H4 (cell line): Measurements from ENCODE around the gene CFAP45. TPM values are rescaled to one million over a fixed set of nuclear protein-coding genes. Genes with fewer than 3 reads are reported as not detected.

ENCODE experiments used
- DNase-seq: peaks from one replicate; pipeline ENCODE4 v3.0.0-alpha.2; 2015; ENCODE audit warnings: low spot score
- total RNA-seq: library from RNA; depleted of rRNA; stranded (reverse); fragments of >200 nt; shearing (Covaris generic); gene quantifications from 2 replicates; pipeline ENCODE4 v1.2.3, GENCODE V29; 2014

CFAP45 gene
- total RNA-seq, 1 experiment from 2014 or later = 0.21 TPM

DNA sequence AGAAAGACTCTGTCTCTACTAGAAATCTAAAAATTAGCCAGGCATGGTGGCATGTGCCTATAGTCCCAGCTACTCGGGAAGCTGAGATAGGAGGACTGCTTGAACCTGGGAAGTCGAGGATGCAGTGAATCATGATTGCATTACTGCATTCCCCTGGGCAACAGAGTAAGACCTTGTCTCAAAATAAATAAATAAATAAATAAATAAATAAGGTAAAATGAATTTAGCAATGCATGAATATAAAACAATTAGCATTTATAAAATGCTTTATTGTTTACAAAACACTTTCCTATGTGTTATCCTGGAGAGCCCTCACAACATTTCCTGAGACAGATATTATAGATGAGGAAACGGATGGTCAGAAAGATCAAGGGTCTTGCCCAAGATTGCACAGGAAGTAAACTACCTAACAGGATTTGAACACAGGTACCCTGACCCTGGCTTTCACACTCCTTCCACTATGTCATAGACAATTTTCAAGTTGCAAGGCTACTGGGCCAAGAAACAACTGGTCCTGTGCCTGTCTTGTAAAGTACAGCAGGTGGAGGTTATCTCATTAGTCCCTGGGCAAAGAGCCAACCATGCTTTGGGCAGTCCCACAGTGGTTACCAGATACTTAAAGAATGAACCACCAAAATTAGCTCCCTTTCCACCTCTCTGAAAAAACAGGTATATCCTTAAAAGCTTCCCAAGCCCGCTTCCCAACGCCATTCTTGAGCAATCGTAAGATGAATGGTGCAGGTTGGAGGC is 22.1 kb downstream of the CFAP45 start:
- DNase-seq = no peak

DNA sequence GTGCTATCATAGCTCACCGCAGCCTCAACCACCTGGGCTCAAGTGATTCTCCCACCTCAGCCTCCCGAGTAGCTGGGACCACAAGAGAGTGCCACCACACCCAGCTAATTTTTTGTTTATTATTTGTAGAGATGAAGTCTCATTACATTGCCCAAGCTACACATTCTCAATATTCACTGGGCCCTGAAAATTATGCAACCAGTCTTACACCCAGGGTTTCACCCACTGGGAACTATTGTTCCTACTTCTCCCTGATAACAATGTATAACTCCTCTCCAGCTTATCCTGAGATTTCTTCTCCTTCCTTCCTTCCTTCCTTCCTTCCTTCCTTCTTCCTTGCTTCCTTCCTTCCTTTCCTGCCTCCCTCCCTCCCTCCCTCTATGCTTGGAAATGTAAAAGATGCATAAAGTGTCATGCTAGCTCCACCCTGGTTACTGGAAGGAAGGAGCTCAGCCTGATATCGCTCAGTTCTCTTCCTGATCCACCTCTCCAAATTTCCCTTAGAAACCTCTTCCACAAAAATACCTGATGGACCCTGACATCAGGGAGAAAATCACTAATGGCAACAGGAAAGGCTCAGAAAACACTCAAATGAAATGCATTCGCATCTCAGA is 26.3 kb downstream of the CFAP45 start:
- DNase-seq = no peak

DNA sequence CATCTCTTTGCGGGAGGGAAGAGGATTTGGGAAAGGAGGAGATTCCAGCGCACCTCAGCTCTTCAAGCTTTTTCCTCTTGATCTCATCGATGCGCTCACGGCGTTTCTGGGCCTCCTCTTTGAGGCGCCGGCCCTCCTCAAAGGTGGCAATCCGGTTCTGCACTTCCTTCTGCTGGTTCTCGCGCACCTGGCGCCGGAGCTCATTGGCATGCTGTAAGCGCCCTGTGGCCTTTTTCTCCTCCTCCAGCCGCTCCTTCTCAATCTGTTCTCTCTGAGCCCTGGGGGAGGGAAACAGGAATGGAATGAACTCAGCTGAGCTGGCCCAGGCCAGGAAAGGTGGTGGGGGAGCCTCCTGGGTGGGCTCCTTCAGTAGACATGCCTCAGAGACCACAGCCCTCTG is 27.1 kb downstream of the CFAP45 start:
- no peak for DNase-seq

DNA sequence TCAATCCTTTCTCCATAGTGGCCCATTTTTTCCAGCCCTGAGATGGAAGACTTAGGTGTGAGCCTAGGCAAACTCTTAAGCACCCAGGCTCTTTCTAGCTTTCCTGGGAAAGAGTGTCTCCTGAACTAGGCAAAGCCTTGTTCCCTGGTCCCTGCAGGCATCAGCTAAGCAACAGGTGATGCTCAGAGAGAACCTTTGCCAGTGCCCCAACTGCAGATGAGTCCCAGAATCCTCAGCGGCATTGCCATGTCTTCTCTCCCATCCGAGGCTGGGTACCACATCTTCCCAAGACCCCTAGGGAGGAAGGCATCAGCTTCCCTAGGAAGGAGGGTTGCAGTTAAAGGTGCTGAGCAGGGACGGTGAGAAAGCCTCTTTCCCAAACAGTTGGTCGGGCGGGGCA is 29.3 kb downstream of the CFAP45 start:
- DNase-seq = no peak

DNA sequence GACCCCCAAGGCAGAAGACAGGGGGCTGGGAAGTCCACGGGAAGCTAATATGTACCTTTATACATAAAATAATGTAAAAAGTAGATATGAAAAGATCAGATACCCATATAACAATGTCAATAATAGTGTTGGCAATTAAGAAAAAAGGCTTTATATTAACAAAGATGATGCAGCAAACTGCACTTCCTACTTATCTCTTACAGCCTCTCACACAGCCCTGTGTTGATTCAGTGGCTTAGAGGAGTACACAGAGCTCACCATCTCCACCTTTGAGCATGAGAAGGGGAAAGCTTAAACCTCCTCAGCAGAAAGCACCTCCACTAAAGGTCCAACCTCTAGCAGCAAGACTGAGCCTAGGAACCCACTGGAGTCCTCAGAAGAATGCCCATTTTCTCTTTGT is 30.4 kb downstream of the CFAP45 start:
- DNase-seq = no peak

DNA sequence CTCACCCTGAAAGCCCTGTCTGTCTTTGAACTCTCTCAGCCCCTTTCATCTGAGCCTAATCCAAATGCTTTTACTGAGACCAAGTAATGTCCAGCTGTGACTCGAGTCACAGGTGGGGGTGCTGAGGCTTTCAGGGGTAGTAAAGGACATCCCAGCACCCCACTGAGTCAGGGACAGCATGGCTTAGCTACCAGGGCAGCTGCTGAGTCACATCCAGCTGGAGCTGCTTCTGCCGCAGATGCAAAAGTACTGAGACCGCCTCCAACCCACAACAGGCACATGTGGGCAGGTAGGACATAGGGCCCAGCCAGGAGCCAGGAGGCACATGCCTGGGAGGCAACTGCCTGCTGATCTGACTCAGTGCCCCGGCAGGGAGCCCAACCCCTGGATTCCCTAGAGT is 30.8 kb downstream of the CFAP45 start:
- DNase-seq = peak; percentile 65

DNA sequence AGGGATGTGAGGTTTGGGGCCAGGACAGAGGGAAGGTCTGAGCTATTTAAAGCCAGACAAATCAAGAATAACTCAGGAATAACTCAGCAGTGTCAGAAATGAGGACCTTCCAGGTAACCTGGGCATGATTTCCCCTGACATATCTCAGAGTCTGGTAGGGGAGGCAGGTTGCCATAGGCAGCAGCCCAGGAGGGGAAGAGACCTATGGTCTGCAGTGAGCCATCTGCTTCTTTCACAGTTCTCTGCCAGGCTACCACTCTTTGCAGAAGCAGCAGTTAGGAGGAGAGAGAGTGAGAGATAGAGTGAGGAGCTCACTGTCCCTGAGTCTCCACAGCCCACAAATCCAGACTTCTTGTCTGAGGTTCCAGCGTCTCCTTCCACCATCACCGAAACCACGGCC is 31.2 kb downstream of the CFAP45 start:
- no peak for DNase-seq

DNA sequence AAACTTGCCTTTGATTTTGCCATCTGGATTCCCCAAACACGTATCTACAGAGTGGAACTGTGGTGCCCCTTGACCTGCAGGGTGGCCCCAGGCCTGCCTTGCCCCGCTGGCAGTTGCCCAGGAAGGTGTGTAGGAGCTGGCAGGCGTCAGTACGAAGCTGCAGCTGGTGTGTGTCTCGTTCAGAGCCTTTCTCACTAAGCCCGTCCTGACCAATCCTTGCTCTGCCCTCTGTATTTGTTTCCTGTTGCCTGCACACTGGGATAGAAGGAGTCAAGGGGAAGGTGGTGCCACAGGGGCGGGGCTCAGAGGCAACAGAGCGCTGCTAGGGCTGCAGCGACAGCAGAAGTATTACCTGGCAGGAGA is 32.3 kb downstream of the CFAP45 start:
- DNase-seq = no peak

DNA sequence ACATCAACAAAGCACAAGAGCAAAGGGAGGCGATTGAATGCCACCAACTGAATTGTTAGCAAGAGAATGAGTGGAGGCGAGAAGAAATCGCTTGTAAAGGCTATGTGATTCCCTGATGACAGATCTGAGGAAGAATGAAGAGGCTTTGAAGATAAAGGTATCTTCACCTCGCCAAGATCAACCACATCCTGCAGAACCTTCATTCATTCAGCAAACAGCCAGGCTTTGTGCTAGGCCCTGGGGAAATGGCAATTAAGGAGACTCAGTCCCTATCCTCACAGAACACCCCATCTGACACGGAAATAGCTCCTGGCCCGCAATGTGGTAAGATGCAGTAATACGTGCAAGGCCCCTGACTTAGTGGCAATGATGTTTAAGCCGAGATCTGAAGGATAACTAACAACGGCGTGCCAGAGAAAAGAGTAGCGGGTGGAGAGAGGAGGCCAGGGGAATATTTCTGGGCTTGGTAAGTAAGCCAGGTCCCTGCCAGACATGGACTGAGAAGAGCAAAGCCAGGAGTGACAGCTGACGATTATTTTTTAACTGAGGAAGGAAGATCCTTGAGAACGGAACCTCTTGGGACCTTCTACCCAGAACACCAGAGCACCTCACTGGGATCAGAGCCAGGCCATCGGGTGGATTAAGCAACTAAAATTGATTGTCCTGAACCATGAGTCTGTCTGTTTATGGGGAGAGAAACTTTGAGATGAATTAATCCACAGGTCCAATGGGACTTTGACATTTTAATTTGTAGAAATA is 32.9 kb downstream of the CFAP45 start:
- no peak for DNase-seq

DNA sequence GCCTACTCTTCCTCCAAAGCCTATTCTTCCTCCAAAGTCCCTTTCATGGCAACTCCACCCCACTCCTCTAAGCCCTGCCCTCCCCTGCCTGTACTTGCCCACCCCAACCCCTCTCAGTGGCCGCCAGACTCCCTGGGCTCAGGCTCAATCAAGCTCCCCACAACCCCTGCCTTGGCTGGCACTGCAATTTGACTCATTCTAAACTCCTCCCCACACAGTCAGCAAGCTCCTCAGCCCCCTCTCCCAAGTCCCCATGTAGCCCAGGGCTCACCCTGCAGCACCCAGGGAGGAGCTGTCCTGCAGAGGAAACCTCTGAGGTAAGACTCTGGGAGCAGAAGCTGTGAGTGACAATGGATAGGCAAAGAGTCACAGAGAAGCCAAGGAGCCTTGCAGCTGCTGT is 33.9 kb downstream of the CFAP45 start:
- no peak for DNase-seq

DNA sequence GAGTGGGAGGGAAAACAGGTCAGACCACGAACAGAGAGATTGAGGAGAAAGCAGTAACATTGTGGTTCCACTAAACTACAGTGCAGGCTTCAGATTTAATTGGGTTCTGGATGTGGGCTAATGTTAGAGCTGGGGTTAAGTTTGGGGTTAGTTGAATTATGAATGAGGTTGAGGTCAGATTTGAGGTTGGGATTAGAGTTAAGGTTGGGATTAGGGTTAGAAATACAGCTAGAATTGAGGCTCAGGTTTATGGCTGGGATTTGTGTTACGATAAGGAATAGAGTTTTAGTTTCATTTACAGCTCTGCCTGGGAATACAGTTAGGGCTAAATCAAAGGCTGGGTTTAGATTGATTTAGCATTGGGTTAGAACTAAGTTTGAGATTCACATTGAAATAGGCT is 35.7 kb downstream of the CFAP45 start:
- no peak for DNase-seq

DNA sequence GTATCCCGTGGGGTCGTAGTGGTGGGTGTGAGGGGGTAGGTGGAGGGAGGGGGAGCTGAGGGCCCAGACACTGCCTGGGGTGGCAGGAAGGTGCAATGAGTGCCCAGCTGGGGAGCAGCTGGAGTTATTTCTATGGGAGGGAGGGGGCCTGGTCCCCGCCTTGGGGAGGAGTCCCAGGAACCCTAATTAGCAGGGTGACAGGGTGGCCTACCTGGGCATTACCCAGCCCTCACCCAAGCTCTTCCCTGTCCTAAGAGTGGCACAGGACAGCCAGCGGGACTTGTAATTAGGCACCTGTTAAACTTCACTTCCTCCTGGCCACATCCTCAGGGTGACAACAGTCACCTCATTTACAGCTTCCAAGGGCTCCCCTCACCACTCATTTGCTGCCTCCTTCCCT is 37.4 kb downstream of the CFAP45 start, which contains the start of gene VSIG8:
VSIG8 (minus strand) TSS at position 101 of the 400 bp plus-strand sequence. CDS start 136 bp downstream, outside the sequence.
- DNase-seq = no peak

DNA sequence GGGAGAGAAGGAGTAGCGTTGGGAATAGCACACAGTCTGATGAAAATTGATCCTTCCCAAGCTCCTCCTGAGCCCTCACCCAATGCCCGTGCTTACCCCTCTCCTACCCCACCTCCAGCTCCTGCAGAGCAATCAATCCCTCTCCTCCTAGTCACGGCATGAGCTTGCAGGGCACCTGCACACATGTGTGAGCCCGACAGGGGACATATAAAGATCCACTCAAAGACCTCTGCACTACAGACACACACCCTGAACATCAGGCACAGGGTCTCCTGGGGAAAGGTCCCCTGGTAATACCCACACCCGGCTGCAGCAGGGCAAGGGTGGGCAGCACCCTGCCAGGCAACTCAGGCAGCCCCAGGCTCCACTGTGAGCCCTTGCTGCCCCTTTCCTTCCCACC is 37.9 kb downstream of the CFAP45 start:
- no peak for DNase-seq

DNA sequence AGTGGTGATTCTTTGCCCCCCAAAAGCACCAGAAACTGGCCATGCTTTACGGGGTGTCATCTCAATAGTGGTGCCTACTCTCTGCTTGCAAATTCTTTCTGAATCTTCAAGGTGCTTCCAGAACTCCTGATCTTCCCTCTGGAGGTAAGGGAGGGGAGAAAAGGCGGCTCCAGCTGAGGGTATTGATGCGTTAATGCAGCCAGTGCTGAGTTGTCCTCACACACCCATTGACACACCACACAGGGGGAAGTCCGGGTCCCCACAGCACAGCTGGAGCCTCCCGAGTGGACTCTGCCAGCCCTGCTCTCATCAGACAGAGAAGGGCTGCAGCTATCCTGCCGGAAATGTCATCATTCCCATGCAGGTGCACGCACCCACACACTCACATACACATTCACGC is 38.7 kb downstream of the CFAP45 start:
- DNase-seq = no peak

DNA sequence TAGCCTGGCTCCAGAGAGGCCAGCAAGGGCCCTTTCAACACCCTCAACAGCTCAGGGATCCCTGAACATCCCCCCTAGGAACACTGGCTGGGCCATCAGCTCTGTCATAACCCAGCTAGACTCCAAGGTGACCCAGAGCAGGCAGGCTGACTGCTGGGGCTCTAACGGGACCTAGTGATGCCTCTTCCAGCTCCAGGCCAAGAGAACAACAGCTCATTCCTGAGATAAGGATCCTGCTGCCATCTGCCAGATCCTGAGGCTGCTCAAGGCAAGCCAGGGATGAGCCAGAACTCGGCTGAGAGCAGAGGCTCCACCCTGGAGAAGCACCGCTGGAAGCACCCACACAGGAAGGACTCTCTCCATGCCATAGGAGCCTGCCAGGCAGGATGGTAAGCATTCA is 39.5 kb downstream of the CFAP45 start:
- no peak for DNase-seq

DNA sequence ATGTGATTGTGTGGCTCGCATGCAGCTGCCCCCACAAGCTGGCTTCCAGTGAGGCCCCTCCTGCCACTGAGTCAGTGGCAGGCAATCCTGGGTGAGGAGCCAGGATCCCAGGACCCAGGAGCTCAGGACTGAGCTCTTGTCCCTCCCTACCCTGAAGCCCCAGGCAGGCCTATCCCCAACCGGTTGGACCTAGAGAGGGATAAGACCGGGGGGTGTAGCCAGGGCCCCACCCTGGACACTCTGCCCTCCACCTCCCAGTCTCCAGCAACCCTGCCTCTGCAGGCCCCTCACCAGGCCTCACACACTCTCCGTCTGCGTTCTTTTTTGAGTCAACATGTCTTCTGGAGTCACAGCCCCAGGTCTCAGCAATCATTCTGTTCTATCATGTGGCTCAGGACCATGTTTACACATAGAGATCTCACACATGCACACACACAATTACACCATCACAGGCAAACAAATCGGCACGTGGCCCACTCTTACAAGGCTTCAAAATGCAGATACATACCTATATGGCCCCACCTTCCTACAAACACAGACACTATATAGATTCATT is 40.1 kb downstream of the CFAP45 start:
- DNase-seq = no peak

DNA sequence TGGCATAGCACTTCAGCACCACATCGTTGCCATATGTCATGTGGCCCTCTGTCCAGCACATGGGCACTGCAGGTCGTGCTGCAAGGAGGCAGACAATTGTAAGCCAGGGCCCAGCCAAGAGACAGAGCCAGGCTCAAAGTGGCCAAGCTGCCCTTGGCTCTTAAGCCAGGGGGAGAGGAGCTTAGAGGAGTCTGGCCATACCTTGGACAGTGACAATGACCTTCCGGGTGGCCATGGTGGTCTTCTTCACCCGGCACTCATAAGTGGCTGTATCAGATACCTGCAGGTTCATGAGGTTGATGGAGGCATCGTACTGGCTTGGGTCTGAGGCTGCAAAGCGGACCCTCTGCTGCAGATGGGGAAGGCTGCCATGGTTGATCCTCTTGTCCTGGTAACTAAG is 42.1 kb downstream of the CFAP45 start:
- DNase-seq = no peak

DNA sequence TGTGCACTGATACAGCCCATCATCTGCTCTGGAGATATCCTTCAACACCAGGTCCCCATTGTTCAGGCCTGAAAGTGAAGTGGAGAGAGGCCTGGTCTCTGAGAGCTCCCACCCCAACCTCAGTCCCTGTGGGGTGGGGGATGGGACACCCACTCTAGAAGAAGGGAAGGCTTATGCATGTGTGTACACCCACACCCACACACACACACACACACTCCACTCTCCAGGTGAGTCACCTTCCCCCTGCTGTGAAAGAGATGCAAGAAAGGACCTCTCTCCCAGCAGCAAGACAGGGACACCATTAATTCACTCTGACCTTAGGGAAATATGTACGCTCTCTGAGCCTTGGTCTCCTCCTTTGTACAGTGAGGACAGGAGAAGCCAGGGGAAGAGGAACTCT is 43.4 kb downstream of the CFAP45 start:
- DNase-seq = no peak

DNA sequence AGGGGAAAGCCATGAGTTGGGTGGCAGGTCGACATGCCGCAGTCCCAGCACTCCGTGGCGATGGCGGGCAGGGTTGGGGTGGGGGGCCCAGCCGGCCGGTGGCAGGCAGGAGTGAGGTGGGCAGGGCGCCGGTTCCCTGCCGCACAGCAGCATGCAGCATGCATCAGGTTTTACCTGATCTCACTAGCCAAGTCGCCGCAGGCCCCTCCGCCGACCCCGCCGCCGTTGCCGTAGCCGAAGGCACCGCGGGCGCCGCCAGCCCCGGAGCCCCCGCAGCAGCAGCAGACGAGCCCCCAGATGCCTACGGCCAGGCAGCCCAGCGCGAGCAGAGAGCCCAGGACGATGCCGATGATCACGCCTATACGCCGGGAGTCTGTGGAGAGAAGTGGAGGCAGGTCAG is 44.3 kb downstream of the CFAP45 start:
- no peak for DNase-seq

DNA sequence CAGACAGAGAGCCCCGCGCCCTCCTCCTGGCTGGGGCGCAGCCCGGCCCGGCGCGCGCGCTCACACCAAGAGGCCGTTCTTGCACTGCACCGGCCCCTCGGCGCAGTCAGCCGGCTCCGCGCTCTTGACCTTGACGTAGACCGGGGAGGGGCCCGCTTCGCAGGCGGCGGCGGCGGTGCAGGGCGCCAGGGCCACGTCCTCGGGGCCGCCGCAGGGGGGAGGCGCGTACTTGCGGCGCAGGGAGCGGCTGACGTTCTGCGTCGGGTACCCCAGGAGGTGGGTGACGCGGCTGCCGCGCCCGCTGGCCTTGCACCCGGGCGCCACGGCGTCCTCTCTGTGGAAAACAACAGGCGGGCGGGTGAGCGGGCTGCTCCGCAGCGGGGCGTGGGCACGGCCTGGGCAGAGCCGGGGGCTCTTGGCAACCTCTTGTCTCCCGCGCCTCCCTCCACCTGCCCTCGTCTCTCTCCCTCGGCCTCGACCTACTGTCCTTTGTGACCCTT is 45.2 kb downstream of the CFAP45 start:
- no peak for DNase-seq

DNA sequence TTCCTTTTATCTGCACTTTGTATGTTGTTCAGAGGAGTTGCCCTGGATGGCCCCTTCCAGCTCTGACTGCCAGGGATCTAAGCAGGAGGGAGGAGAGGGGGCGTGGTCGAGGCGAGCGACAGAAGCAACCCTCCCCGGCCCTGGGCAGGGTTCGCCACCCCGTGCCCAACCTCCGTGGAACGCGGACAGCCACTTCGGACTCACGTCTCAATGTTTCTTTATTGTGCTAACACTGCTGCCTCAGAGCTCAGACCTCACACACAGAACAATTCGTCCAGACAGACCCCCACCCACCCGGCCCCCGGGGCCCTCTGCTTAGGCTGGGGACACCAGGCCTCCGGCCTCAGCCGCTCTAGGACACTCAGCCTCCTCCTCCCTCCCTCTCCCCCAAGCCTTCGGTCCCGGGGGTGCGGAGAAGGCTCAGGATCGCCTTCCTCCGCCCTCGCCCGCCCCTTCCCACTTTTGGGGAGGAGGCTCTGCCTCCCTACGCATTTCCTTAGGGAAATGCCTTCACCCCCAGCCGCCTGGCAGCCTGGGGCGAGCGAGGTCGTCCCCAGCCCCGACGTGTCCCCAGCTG is 45.8 kb downstream of the CFAP45 start:
- no peak for DNase-seq
